Activated CD8-positive, alpha-beta memory T cell treated with anti-CD3 and anti-CD28 coated beads, Interleukin-2, amount 10 ng/mL, durations not matched to agents 7 days and 5 days (primary cell): Measurements from ENCODE around the gene PELI2. TPM values are rescaled to one million over a fixed set of nuclear protein-coding genes. Genes with fewer than 3 reads are reported as not detected.

Experiments
- ATAC-seq: fragments of 150-1000 bp; cut with Tn5 transposase; one replicate; pipeline ENCODE4 v1.10.0; 2021; ENCODE audit warnings: moderate library complexity
- CTCF ChIA-PET: fragments of 350-600 bp; sonication (Branson Sonifier 250); formaldehyde crosslinking; loops from one replicate; lab custom pipeline; 2021; ENCODE audit warnings: antibody characterized with exemption; lab: Charles Lee
- DNase-seq: peaks from one replicate; pipeline ENCODE4 v3.0.0-alpha.2; 2020
- H3K27ac Mint-ChIP-seq: one replicate; pipeline ENCODE4 v1.8.0; 2021; ENCODE audit warnings: mild to moderate bottlenecking, mixed read lengths
- H3K27me3 Mint-ChIP-seq: one replicate; pipeline ENCODE4 v1.8.0; 2021; ENCODE audit warnings: mixed read lengths
- H3K36me3 Mint-ChIP-seq: one replicate; pipeline ENCODE4 v1.8.0; 2021; ENCODE audit warnings: mild to moderate bottlenecking, mixed read lengths
- H3K4me1 Mint-ChIP-seq: one replicate; pipeline ENCODE4 v1.8.0; 2021; ENCODE audit warnings: mixed read lengths
- H3K4me3 Mint-ChIP-seq: one replicate; pipeline ENCODE4 v1.8.0; 2021; ENCODE audit warnings: mild to moderate bottlenecking, moderate library complexity, mixed read lengths
- H3K9me3 Mint-ChIP-seq: one replicate; pipeline ENCODE4 v1.8.0; 2022; ENCODE audit warnings: low read depth, mixed read lengths
- total RNA-seq, 2 experiments: library from RNA; stranded (reverse); gene quantifications; one replicate each; pipeline ENCODE4 v1.2.3, GENCODE V29; 2021

PELI2 gene
- total RNA-seq, 2 experiments from 2014 or later, result 1.1 to 1.2 TPM

DNA sequence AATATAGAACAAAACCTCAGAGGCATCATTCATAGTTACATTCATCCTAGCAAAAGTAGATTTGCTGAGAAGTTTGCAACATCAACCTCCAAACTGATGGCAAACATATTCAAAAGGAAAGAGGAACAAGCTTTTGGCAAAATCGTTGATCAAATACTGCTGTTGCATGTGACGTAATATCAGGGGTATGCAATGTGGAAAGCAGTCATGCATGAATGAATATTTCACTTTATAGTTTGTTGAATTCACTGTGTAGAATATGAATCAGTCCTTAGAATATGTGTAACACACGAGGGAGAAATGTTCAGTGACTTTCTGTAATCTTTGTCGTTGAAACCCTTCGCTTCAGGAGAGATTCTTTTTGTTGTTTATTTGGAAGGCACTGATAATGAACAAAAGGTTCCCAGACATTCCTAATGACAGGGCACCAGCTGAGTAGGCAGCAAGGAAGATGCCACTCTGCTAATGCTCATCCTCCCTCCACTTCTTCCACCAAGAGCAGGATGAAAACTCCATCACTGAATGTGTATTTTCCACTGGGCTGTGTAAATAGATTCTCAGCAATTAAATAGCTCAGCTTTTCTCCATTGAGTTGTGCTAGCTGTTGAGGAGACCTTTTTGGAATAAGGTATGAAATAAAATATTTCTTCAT is 126.1 kb downstream of the PELI2 start:
- no peaks in the 10 kb centered on the region for H3K9me3 Mint-ChIP-seq
- no peaks in the 10 kb centered on the region for H3K36me3 Mint-ChIP-seq
- no peaks in the 10 kb centered on the region for H3K27me3 Mint-ChIP-seq
- ATAC-seq (no peak), DNase-seq (no peak)
- no peak overlapping the region for H3K4me3 Mint-ChIP-seq
- H3K4me1 Mint-ChIP-seq, result no peaks in the 10 kb centered on the region
- H3K27ac Mint-ChIP-seq, result no peak overlapping the region
- CTCF ChIA-PET, result no interaction called here

DNA sequence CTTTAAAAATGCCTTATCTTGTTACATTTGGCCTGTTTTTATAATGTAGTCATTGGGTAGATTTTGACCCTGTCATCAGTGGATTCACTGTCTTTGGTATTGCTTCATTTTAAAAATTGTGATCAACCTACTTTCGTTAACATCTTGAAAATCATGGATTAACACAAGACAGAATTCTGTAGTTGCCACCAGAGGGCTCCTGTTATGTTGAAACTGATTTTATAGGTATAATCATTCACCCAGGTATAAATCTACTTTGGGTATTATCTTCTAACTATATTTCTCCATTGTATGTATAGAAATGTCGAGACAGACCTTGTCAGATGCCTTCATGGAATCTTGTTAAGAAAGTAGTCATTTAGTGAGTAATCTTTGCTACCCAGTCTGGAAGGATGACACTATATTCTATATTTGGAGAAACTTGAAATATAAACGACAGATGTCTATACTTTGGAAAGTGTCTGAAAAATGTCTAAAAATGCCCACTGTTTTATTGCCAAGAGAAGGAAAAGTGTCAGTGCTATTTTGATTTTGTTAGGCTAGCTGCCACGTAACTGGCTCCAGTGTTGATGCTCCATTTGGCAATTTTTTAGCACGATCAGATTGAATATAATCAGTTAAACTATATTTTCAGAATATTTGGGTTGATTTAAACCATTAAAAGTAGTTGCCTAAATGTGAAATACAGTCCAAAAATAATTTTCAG is 129.4 kb downstream of the PELI2 start:
- Mint-ChIP-seq H3K9me3 (no peaks in the 10 kb centered on the region), H3K27ac (no peak overlapping the region), H3K27me3 (no peaks in the 10 kb centered on the region), H3K36me3 (no peaks in the 10 kb centered on the region), H3K4me3 (no peak overlapping the region), H3K4me1 (no peaks in the 10 kb centered on the region)
- CTCF ChIA-PET, result no interaction called here
- ATAC-seq (no peak), DNase-seq (no peak)

DNA sequence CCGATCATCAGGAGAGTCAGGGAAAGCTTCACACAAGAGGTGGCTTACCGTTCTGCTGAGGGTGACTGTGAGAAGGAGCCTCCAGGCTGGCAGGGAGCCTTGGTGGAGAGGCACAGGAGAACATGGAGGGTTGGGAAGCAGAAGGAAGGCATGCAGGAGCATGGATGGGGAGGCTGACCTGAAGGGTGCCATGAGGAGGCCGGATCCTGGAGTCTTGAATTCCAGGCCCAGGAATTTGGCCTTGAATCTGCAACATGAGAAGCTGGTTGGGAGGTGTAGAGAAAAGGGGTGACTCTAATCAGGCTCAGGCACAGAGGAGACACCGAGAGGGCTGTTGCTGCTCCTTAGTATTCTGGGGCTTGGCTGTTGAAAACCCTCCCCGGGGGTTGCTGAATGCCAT is 130.2 kb downstream of the PELI2 start:
- H3K36me3 Mint-ChIP-seq, result no peaks in the 10 kb centered on the region
- H3K27me3 Mint-ChIP-seq, result no peaks in the 10 kb centered on the region
- H3K4me3 Mint-ChIP-seq, result no peak overlapping the region
- DNase-seq (no peak), ATAC-seq (no peak)
- H3K9me3 Mint-ChIP-seq, result no peaks in the 10 kb centered on the region
- CTCF ChIA-PET, result no interaction called here
- no peak overlapping the region for H3K27ac Mint-ChIP-seq
- no peaks in the 10 kb centered on the region for H3K4me1 Mint-ChIP-seq

DNA sequence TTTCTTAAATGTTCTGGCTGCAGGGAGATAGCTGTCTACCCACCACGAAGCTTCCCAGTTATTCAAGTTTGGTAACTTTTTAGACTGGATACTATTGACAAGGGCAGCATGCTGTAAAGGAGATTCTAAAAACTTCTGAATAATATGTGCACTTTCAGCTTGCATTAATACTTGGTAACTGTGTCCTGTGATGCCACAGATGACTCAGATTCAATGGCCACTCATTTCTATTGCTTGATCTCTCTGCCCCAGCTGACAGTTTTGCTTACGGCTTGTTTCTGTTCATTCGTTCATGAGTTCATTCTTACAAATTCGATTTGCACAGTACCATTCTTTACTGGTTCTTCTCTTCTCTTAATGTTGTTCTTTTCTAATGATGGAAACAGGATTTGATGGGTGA is 142.8 kb downstream of the PELI2 start:
- no peak for DNase-seq
- no peak for ATAC-seq
- Mint-ChIP-seq H3K27me3 (no peaks in the 10 kb centered on the region), H3K4me1 (no peaks in the 10 kb centered on the region), H3K9me3 (no peaks in the 10 kb centered on the region), H3K27ac (no peak overlapping the region), H3K36me3 (no peaks in the 10 kb centered on the region), H3K4me3 (no peak overlapping the region)
- CTCF ChIA-PET, result no interaction called here

DNA sequence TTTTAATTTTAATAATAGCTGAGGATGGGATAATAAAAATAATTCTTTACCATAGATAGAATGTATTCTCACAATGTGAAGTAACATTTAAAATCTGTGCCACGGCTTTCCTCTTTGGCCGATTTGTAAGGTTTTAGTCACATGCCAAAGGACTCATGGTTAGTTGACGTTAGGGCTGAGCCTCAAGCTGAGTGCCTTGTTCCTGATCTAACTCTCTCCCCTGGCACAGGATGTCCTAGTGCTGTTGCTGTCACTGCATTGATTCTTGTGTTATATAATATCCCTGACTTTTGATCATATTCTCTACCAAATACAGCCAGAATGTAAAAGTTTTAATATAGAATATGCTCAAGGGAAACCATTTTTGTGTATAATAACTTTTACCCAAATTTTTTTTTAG is 144.3 kb downstream of the PELI2 start:
- CTCF ChIA-PET, result no interaction called here
- Mint-ChIP-seq H3K36me3 (no peaks in the 10 kb centered on the region), H3K27ac (no peak overlapping the region), H3K27me3 (no peaks in the 10 kb centered on the region), H3K9me3 (no peaks in the 10 kb centered on the region), H3K4me1 (no peaks in the 10 kb centered on the region), H3K4me3 (no peak overlapping the region)
- DNase-seq (no peak), ATAC-seq (no peak)

DNA sequence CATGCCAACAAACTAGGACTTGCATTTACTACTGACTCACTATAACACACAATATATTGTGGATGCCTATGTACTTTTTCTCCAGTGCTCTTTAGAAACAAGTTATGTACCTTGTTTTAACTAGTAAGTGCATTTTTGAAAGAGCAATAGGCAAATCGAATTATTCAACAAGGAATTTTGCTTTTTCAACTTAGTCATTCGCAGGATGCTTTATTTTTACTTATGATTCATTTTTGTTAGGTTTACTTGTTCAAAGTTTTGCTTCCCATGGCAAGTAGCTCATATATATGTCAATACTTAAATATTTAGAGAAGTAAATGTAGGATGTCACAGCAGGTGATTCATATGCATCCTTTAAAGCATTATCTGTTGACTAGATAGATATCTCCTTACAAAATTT is 149.8 kb downstream of the PELI2 start:
- no peaks in the 10 kb centered on the region for H3K36me3 Mint-ChIP-seq
- no peaks in the 10 kb centered on the region for H3K4me1 Mint-ChIP-seq
- ATAC-seq (no peak), DNase-seq (no peak)
- no peak overlapping the region for H3K4me3 Mint-ChIP-seq
- CTCF ChIA-PET, result no interaction called here
- no peaks in the 10 kb centered on the region for H3K9me3 Mint-ChIP-seq
- H3K27ac Mint-ChIP-seq, result no peak overlapping the region
- no peaks in the 10 kb centered on the region for H3K27me3 Mint-ChIP-seq

DNA sequence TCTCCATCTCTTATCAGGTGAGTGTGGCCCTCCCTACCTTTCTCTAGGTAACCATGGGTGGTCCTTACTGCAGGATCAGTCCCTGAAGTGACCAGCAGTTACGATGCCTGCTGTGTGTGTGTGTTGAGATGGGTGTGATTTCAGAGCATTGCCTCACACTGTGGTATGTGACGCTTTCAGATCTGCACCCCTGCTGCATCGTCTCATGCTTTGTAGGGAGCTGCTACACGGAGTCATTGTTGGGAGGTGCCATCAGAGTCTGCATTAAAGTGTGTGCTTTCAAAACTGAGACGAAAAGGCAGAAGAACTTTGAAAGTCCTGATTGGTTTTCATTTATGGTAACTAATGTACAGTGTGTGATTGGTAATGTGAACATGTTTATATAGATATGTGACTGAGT is 150.5 kb downstream of the PELI2 start:
- no peak for DNase-seq
- Mint-ChIP-seq H3K27me3 (no peaks in the 10 kb centered on the region), H3K36me3 (no peaks in the 10 kb centered on the region), H3K4me1 (no peaks in the 10 kb centered on the region), H3K4me3 (no peak overlapping the region), H3K9me3 (no peaks in the 10 kb centered on the region), H3K27ac (no peak overlapping the region)
- CTCF ChIA-PET, result no interaction called here
- no peak for ATAC-seq

DNA sequence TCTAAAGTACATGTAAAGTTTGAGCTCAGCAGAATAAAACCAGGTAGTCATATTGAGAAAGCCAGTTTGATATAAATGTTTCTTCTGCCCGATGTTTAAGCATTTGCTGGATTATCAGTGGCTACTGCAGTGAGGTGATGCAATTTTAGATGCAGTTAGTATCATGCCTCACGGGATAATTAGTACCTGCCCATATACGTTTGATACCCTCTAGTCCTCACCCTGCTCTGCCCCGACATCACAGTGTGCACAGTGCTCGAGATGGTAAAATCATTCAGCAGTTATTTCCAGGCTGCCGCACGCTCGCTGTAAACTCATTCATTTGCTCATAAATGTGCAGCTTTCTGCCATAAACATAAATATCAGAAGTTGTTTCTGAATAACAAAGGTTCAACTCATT is 152.7 kb downstream of the PELI2 start:
- Mint-ChIP-seq H3K27me3 (no peaks in the 10 kb centered on the region), H3K36me3 (no peaks in the 10 kb centered on the region), H3K27ac (no peak overlapping the region), H3K4me1 (no peaks in the 10 kb centered on the region), H3K9me3 (no peaks in the 10 kb centered on the region), H3K4me3 (no peak overlapping the region)
- DNase-seq (no peak), ATAC-seq (no peak)
- CTCF ChIA-PET, result no interaction called here

DNA sequence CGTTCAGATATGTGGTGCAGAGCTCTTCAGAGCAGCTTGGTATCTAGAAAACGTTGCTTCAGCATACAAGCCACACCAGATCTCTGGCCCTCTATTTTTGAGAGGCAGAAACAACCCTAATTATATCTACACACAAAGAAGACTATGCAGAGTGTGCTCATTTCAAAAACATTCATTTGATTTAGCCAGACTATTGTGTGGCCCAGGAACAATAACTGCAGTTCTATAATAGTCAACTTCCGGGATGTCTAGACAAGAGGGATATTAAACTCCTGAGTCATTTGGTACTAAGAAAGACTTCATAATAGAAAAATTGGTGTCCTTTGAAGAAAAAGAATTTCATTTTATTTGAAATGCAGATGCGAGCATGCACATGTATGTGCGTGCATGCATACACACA is 153.8 kb downstream of the PELI2 start:
- Mint-ChIP-seq H3K4me3 (no peak overlapping the region), H3K27ac (no peak overlapping the region), H3K27me3 (no peaks in the 10 kb centered on the region)

DNA sequence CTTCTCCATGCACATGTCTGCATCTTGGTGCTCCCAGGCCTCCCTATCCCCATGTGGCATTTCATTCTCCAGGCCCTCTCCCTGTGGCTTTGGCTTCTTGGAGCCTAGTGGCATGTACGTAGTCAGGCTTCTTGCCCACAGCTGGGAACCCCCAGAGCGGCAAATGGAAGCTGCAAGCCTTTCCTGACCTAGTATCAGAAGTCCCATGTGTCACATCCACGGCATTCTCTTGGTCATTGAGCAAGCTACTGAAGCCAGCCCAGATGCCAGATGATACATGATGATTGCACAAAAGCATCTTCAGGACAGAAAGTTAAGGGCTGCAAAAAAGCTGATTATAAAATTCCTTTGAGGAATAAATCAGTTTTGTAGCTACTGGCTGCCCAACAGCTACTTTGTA is 154.9 kb downstream of the PELI2 start:
- H3K27me3 Mint-ChIP-seq, result no peaks in the 10 kb centered on the region
- CTCF ChIA-PET, result no interaction called here

More for the DNA sequence above, 153.8 kb downstream of the PELI2 start:
- Mint-ChIP-seq H3K9me3 (no peaks in the 10 kb centered on the region), H3K4me1 (no peaks in the 10 kb centered on the region), H3K36me3 (no peaks in the 10 kb centered on the region)
- no peak for ATAC-seq
- DNase-seq, result no peak
- CTCF ChIA-PET, result no interaction called here

DNA sequence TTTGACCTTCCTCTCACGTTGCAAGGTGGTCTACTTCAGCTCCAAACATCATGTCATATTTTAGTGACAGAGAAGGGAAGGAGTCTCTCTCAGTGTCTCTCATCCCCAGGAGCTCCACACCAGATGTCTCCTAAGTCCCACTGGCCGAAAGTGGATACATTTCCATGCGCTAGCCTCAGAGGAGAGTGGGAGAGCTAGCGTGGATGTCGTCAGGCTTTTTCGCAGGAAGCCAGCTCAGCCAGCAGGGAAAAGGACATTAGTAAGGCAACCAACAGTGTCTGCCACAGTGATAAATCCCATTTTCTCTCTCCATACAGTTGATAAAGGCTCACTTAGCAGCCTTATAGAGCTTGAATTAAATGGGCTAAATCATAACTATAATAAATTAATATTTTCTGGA is 155.7 kb downstream of the PELI2 start:
- no peak overlapping the region for H3K4me3 Mint-ChIP-seq
- H3K27ac Mint-ChIP-seq, result no peak overlapping the region
- ATAC-seq, result no peak
- CTCF ChIA-PET, result no interaction called here
- H3K4me1 Mint-ChIP-seq, result no peaks in the 10 kb centered on the region
- no peak for DNase-seq
- H3K36me3 Mint-ChIP-seq, result no peaks in the 10 kb centered on the region
- no peaks in the 10 kb centered on the region for H3K9me3 Mint-ChIP-seq
- no peaks in the 10 kb centered on the region for H3K27me3 Mint-ChIP-seq

More for the DNA sequence above, 154.9 kb downstream of the PELI2 start:
- no peaks in the 10 kb centered on the region for H3K36me3 Mint-ChIP-seq
- H3K4me1 Mint-ChIP-seq, result no peaks in the 10 kb centered on the region
- no peak for ATAC-seq
- H3K9me3 Mint-ChIP-seq, result no peaks in the 10 kb centered on the region
- no peak overlapping the region for H3K4me3 Mint-ChIP-seq
- DNase-seq, result no peak
- no peak overlapping the region for H3K27ac Mint-ChIP-seq

DNA sequence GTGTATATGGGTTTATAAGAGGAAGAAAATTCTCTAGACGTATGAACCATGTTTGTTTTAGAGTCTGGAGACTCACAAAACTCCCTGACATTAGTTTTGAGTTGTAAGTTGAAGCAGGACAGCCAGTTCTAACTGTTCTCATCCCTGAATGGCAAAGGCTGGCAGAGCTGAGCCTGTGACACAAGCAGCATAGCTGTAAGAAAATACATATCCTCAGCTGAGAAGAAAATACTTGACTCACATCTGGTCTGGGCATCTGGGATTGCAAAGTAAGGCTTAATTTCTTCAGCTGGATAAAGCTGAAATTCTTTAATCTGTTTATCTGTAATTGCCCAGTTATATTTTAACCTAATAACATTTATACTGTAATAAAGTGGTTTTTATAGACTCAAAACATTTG is 156.3 kb downstream of the PELI2 start:
- Mint-ChIP-seq H3K36me3 (no peaks in the 10 kb centered on the region), H3K27ac (no peak overlapping the region), H3K4me1 (no peaks in the 10 kb centered on the region), H3K27me3 (no peaks in the 10 kb centered on the region), H3K4me3 (no peak overlapping the region), H3K9me3 (no peaks in the 10 kb centered on the region)
- no peak for ATAC-seq
- no peak for DNase-seq
- CTCF ChIA-PET, result no interaction called here

DNA sequence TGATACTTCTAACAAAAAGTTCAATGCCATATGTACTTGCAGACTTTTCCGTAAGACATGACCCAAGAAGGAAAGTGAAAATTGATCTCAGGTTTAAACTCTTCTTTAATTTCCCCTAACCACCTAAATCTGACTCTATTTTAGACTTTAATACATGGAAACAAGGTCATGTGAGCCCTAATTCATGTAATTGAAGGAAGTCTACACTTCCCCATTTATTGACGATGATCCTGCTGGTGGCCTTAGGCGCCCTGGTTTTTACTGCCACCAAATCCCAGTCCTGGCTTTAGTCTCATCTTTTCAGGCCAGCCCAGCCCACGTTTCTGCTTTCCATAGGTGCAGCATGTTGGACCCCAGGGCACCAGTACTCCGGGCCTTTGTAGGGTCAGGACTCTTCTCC is 157.9 kb downstream of the PELI2 start:
- Mint-ChIP-seq H3K4me1 (no peaks in the 10 kb centered on the region), H3K4me3 (no peak overlapping the region), H3K36me3 (no peaks in the 10 kb centered on the region), H3K9me3 (no peaks in the 10 kb centered on the region), H3K27me3 (no peaks in the 10 kb centered on the region), H3K27ac (no peak overlapping the region)
- DNase-seq (no peak), ATAC-seq (no peak)
- CTCF ChIA-PET, result no interaction called here

DNA sequence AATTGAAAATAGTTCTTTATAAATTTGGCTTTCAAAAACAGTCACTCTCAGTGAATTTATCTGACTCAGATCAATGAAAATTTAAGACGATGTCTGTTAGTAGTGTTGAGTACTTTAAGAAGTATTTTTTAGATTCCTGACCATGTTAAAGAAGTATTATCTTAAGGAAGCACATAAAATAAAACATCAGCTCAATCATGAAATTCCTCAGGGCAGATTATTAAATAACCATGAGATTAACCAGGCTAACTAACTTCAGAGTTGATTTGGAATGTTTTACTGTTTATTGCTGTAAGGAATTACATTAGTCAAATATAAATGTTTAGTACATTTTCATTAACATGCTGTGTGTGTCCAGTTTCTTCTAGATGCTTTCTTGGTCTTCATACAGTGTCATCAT is 160.2 kb downstream of the PELI2 start:
- H3K4me3 Mint-ChIP-seq, result no peak overlapping the region
- DNase-seq (no peak), ATAC-seq (no peak)
- no peak overlapping the region for H3K27ac Mint-ChIP-seq
- H3K36me3 Mint-ChIP-seq, result no peaks in the 10 kb centered on the region
- CTCF ChIA-PET, result no interaction called here
- no peaks in the 10 kb centered on the region for H3K9me3 Mint-ChIP-seq
- H3K4me1 Mint-ChIP-seq, result no peaks in the 10 kb centered on the region
- no peaks in the 10 kb centered on the region for H3K27me3 Mint-ChIP-seq
